ENCODE measurements around the gene PCDH9.

The PCDH9 gene

GRCh38 chr13:66659701-66660467, 570.3 kb downstream of the PCDH9 start:
- no peak for DNase-seq (ENCODE audit: low read depth)
- TF ChIP-seq MYC (IDR thresholded peaks at IDR 0.05; ENCODE audit: low read depth, low read length) (no peak), POLR2A (IDR thresholded peaks at IDR 0.05; ENCODE audit: extremely low read depth, insufficient read length) (no peak), MAX (IDR thresholded peaks at IDR 0.05; ENCODE audit: low read depth, low read length) (no peak), CTCF (IDR thresholded peaks at IDR 0.05; ENCODE audit: low read depth, low read length) (no peak)
- H3K4me3 ChIP-seq (ENCODE audit: low read depth, low read length) = no peak overlapping the region

- DNase-seq (ENCODE audit: low read depth) = no peak
- TF ChIP-seq CTCF (IDR thresholded peaks at IDR 0.05; ENCODE audit: low read depth, low read length) = no peak
- TF ChIP-seq POLR2A (IDR thresholded peaks at IDR 0.05; ENCODE audit: extremely low read depth, insufficient read length) = no peak
- TF ChIP-seq MAX (IDR thresholded peaks at IDR 0.05; ENCODE audit: low read depth, low read length) = no peak
- TF ChIP-seq MYC (IDR thresholded peaks at IDR 0.05; ENCODE audit: low read depth, low read length) = no peak
- no peak overlapping the region for H3K4me3 ChIP-seq (ENCODE audit: low read depth, low read length)
Observed at GRCh38 chr13:66659286-66659685, 570.9 kb downstream of the PCDH9 start.

- no peak overlapping the region for H3K4me3 ChIP-seq (ENCODE audit: low read depth, low read length)
- DNase-seq (ENCODE audit: low read depth) = no peak
- TF ChIP-seq MAX (IDR thresholded peaks at IDR 0.05; ENCODE audit: low read depth, low read length) = no peak
- no peak for TF ChIP-seq MYC (IDR thresholded peaks at IDR 0.05; ENCODE audit: low read depth, low read length)
- no peak for TF ChIP-seq POLR2A (IDR thresholded peaks at IDR 0.05; ENCODE audit: extremely low read depth, insufficient read length)
- TF ChIP-seq CTCF (IDR thresholded peaks at IDR 0.05; ENCODE audit: low read depth, low read length) = no peak
Observed at GRCh38 chr13:66657165-66657881, 572.8 kb downstream of the PCDH9 start.

- H3K4me3 ChIP-seq (ENCODE audit: low read depth, low read length) = no peak overlapping the region
- DNase-seq (ENCODE audit: low read depth) = no peak
- TF ChIP-seq POLR2A (IDR thresholded peaks at IDR 0.05; ENCODE audit: extremely low read depth, insufficient read length) (no peak), MAX (IDR thresholded peaks at IDR 0.05; ENCODE audit: low read depth, low read length) (no peak), MYC (IDR thresholded peaks at IDR 0.05; ENCODE audit: low read depth, low read length) (no peak), CTCF (IDR thresholded peaks at IDR 0.05; ENCODE audit: low read depth, low read length) (no peak)
Observed at GRCh38 chr13:66655847-66656454, 574.2 kb downstream of the PCDH9 start.

- no peak for DNase-seq (ENCODE audit: low read depth)
- H3K4me3 ChIP-seq (ENCODE audit: low read depth, low read length) = no peak overlapping the region
- TF ChIP-seq POLR2A (IDR thresholded peaks at IDR 0.05; ENCODE audit: extremely low read depth, insufficient read length) (no peak), CTCF (IDR thresholded peaks at IDR 0.05; ENCODE audit: low read depth, low read length) (no peak), MYC (IDR thresholded peaks at IDR 0.05; ENCODE audit: low read depth, low read length) (no peak), MAX (IDR thresholded peaks at IDR 0.05; ENCODE audit: low read depth, low read length) (no peak)
Observed at GRCh38 chr13:66644855-66645460, 585.2 kb downstream of the PCDH9 start.
